Rectal smooth muscle tissue (tissue), 1 donor: Measurements from ENCODE around the gene DHX57.

ENCODE experiments used
- H3K27ac ChIP-seq: one replicate; pipeline ENCODE4 v1.7.0; 2013; ENCODE audit warnings: low read depth, low read length, inconsistent platforms
- H3K27me3 ChIP-seq: one replicate; pipeline ENCODE4 v1.7.0; 2013; ENCODE audit warnings: low read length; ENCODE audit not compliant: control insufficient read depth, insufficient read depth
- H3K36me3 ChIP-seq: one replicate; pipeline ENCODE4 v1.7.0; 2013; ENCODE audit warnings: low read length; ENCODE audit not compliant: control insufficient read depth, insufficient read depth
- H3K4me1 ChIP-seq: one replicate; pipeline ENCODE4 v1.7.0; 2013; ENCODE audit warnings: low read length; ENCODE audit not compliant: control insufficient read depth, insufficient read depth
- H3K4me3 ChIP-seq: one replicate; pipeline ENCODE4 v1.7.0; 2013; ENCODE audit warnings: low read length
- H3K9ac ChIP-seq: one replicate; pipeline ENCODE4 v1.7.0; 2013; ENCODE audit warnings: low read length

Gene DHX57, protein sequence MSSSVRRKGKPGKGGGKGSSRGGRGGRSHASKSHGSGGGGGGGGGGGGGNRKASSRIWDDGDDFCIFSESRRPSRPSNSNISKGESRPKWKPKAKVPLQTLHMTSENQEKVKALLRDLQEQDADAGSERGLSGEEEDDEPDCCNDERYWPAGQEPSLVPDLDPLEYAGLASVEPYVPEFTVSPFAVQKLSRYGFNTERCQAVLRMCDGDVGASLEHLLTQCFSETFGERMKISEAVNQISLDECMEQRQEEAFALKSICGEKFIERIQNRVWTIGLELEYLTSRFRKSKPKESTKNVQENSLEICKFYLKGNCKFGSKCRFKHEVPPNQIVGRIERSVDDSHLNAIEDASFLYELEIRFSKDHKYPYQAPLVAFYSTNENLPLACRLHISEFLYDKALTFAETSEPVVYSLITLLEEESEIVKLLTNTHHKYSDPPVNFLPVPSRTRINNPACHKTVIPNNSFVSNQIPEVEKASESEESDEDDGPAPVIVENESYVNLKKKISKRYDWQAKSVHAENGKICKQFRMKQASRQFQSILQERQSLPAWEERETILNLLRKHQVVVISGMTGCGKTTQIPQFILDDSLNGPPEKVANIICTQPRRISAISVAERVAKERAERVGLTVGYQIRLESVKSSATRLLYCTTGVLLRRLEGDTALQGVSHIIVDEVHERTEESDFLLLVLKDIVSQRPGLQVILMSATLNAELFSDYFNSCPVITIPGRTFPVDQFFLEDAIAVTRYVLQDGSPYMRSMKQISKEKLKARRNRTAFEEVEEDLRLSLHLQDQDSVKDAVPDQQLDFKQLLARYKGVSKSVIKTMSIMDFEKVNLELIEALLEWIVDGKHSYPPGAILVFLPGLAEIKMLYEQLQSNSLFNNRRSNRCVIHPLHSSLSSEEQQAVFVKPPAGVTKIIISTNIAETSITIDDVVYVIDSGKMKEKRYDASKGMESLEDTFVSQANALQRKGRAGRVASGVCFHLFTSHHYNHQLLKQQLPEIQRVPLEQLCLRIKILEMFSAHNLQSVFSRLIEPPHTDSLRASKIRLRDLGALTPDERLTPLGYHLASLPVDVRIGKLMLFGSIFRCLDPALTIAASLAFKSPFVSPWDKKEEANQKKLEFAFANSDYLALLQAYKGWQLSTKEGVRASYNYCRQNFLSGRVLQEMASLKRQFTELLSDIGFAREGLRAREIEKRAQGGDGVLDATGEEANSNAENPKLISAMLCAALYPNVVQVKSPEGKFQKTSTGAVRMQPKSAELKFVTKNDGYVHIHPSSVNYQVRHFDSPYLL (N-terminal part only)

DNA sequence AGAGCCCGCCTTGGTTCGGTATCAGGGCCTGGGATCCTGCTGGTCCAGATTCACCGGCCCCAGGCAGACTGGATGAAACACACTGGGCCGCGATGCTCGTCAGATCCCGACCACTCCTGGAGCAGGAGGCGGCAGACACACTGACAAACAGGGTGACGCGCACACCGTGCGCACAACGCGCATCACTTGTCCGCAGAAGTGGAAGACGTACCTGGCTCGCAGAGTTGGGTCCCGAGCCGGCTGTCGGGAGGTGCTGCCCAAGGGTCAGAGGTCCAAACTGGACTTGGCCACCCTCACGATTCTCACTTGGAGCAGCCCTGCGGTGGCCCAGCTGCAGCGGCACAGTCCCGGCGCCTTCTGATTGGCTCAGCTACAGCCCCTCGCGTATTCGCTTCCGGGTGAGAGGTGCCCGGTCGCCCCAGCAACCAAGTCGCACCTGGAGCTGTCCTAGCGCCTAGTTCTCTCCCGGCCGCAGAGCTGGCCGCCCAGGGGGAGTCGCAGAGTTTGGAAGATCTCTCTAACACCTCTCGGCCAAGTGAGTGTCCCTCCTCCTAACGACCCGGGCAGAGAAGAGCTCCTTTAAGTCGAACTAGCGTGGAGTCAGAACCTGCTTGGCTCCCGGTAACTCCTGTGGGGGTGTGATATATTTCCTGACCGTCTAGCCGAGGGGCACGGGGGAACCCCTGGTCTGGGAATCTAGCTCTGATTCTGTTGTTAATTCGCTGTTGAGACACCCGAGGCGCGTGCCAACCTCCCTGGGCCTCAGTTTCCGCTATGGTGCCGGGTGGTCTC lies at the start of gene DHX57, which contains the start of gene MORN2:
Gene DHX57 (minus strand): TSS at position 359 of the 792 bp plus-strand sequence. CDS start 7,529 bp downstream, outside the sequence.
Gene MORN2 (plus strand): TSS at position 401 of the 792 bp plus-strand sequence.
- no peaks in the 10 kb centered on the region for H3K27me3 ChIP-seq
- H3K4me3 ChIP-seq, result peak within 1 kb of the TSS; percentile 82
- peaks cover 4% of the 10 kb centered on the region for H3K4me1 ChIP-seq
- no peaks in the 10 kb centered on the region for H3K36me3 ChIP-seq
- peak within 1 kb of the TSS; percentile 25 for H3K9ac ChIP-seq
- peak within 1 kb of the TSS; percentile 65 for H3K27ac ChIP-seq

DNA sequence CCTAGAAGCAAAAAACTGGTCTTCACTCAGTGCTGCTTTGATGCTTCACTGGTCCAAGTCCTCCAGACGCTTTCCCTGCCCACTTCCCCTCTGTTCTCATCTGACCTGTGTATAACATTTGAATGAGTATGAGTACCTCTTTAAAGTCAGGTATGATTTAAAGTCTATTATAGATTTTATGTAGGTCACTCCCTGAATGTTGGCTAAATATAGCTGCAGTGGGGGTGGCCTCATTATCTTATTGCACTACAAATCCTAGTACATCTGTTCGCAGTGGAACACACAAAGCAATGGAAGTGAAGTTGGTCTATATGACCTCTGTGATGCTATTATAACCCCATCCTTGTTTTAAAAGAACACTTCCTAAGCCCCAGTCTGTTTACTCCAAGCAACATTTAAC lies 47.2 kb upstream of the DHX57 start:
- no peaks in the 10 kb centered on the region for H3K27me3 ChIP-seq
- no peak overlapping the region for H3K9ac ChIP-seq
- H3K27ac ChIP-seq, result no peak overlapping the region
- H3K36me3 ChIP-seq, result no peaks in the 10 kb centered on the region
- no peak overlapping the region for H3K4me3 ChIP-seq
- no peaks in the 10 kb centered on the region for H3K4me1 ChIP-seq

DNA sequence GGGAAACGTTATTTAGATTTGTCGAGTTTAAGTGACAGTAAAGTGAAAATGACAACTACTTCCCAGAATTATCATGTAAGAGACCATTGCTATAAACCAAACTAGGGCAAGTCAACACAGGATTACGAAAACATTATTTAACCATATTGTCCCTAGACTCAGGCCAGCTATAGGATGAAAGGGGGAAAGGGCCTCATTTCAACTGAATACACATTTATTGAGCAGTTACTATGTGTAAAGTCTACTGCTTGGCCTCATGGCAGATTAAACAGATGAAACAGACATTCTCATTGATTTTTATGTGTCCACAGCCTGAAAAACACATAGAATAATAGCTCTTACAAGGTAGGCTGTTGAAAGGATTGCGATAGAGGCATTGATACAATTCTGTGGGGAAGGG lies 46.7 kb upstream of the DHX57 start:
- H3K36me3 ChIP-seq, result no peaks in the 10 kb centered on the region
- no peak overlapping the region for H3K4me3 ChIP-seq

DNA sequence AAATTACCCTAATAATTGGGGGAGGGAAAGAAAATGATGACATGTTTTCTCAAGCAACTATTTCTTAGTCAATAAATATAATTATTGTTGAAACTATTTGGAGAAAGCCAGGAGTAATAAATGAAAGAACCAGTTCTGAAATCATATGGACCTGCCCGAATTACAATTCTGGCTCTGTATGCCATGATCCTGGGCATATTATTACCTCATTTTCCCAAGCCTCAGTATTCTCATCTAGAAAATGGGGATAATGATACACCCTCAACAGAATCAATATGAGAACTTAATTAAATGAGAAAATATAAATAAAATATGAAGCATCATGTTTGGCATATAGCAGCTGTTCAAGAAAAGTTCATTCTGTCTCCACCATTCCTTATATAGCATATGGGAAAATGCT lies 36.9 kb upstream of the DHX57 start:
- no peak overlapping the region for H3K27ac ChIP-seq
- H3K27me3 ChIP-seq, result no peaks in the 10 kb centered on the region
- no peaks in the 10 kb centered on the region for H3K36me3 ChIP-seq
- no peak overlapping the region for H3K9ac ChIP-seq
- H3K4me3 ChIP-seq, result no peak overlapping the region
- no peaks in the 10 kb centered on the region for H3K4me1 ChIP-seq

More for the DNA sequence above, 46.7 kb upstream of the DHX57 start:
- H3K4me1 ChIP-seq, result no peaks in the 10 kb centered on the region
- H3K27ac ChIP-seq, result no peak overlapping the region
- no peaks in the 10 kb centered on the region for H3K27me3 ChIP-seq
- no peak overlapping the region for H3K9ac ChIP-seq

DNA sequence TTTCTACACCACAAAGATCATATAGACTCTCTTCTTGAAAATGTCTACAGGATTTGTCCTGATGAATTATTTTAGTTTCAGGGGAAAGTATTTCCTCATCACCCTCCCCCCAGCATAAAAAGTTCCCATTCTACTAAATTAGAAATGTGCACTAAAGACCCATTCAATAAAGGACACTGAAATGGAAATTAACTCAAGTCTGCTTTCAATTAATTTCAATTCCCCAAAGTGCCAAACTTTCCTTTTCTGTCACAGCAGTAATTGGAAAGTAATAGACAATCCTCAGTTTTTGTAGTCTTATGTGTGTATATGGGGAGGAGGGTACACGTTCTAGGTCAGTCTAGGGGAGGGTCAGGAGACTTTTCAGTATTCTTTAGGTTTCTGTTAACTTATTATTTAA lies 35.5 kb upstream of the DHX57 start:
- Histone ChIP-seq H3K27me3 (no peaks in the 10 kb centered on the region), H3K36me3 (no peaks in the 10 kb centered on the region), H3K4me1 (no peaks in the 10 kb centered on the region), H3K4me3 (no peak overlapping the region), H3K27ac (no peak overlapping the region), H3K9ac (no peak overlapping the region)

DNA sequence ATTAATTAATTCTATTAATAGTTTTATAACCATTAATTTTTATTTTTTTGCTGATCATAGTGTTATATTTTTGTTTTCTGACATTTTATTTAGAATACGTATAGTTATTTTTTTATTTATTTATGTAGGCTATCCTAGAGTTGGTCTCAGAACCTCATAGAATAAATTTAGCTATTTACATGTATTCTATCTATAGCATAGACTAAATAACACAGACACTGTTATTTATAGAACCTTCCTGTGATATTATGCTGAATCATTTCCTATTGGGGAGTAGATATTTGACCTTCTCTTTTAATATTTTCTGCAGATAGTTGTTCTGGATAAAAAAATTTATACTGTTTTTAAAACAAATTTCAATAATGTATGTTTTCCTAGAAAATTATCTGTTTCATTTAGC lies 34.1 kb upstream of the DHX57 start:
- H3K9ac ChIP-seq, result no peak overlapping the region
- H3K36me3 ChIP-seq, result no peaks in the 10 kb centered on the region
- no peaks in the 10 kb centered on the region for H3K4me1 ChIP-seq
- no peak overlapping the region for H3K4me3 ChIP-seq
- H3K27ac ChIP-seq, result no peak overlapping the region
- no peaks in the 10 kb centered on the region for H3K27me3 ChIP-seq

DNA sequence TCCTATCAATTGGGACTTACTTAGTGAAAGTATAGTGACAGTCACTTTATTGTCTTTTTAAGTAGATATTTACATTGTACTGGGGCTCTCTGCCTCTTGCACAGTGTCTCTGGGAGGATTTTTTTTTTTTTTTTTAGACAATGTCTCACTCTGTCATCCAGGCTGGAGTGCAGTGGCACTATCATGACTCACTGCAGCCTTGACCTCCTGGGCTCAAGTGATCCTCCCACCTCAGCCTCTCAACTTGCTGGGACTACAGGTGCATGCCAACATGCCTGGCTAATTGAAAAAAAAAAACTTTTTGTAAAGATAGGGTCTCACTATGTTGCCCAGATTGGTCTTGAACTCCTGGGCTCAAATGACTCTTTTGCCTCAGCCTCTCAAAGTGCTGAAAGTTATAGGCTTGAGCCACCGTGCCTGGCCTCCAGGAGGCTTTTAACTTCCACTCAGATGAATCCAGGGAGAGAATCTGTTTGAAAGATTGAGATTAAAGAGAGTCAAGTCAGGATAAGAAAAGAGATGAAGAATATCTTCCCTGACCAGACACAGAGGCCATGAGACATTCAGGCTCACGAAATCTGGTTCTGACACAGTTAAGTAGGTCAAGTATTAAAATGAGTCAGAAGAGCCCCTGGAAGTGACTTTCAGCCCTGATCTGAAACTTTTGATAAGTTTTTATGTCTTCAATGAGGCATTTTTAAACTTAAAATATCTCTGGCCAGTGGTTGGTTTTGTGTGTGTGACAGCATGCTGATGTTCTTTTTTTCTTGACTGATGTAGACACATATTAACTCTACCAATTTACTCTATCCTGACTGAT lies 32.2 kb upstream of the DHX57 start:
- Histone ChIP-seq H3K4me1 (no peaks in the 10 kb centered on the region), H3K36me3 (no peaks in the 10 kb centered on the region), H3K9ac (no peak overlapping the region), H3K27me3 (no peaks in the 10 kb centered on the region), H3K4me3 (no peak overlapping the region), H3K27ac (no peak overlapping the region)

DNA sequence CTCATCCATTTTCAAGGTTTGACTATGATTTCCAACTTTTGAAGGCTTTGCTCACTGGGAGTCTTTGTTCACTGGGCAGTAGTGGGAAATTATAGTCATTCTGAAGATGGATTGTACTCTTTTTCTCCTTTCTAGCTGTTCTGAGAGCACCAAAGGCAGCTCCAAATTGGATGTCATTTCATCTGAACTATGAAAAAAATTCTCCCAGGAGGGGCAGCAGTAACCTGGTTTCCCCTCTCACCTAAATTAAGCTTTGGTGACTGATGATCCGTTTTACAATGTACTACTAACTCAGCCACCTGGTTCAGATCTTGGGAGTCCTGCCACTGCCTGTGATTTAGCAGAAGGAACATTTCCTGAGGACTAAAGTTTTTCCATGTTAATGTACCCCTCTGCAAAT lies 31.5 kb upstream of the DHX57 start:
- Histone ChIP-seq H3K4me1 (no peaks in the 10 kb centered on the region), H3K27me3 (no peaks in the 10 kb centered on the region), H3K27ac (no peak overlapping the region)

DNA sequence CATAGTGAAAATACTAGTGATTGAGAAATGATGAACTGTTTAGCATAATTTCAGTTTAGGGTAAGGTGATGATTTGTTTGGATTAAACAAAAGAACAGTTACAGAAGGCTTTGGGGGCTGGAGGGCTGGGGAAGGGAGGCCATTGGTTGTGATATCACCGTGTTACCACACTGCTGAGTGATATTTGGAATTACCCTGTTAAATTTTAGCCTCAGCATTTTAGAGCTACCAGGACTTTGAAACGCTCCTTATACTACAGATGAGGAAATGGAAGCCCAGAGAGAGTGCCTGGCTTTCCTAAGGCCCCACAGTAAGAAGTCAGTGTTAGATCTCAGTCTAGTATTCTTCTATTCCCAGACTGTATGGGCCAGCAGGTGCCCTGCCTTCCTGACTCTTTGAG lies 29.5 kb upstream of the DHX57 start:
- Histone ChIP-seq H3K4me1 (no peaks in the 10 kb centered on the region), H3K27ac (no peak overlapping the region), H3K27me3 (no peaks in the 10 kb centered on the region), H3K4me3 (no peak overlapping the region), H3K36me3 (no peaks in the 10 kb centered on the region), H3K9ac (no peak overlapping the region)

More for the DNA sequence above, 31.5 kb upstream of the DHX57 start:
- Histone ChIP-seq H3K36me3 (no peaks in the 10 kb centered on the region), H3K9ac (no peak overlapping the region), H3K4me3 (no peak overlapping the region)

DNA sequence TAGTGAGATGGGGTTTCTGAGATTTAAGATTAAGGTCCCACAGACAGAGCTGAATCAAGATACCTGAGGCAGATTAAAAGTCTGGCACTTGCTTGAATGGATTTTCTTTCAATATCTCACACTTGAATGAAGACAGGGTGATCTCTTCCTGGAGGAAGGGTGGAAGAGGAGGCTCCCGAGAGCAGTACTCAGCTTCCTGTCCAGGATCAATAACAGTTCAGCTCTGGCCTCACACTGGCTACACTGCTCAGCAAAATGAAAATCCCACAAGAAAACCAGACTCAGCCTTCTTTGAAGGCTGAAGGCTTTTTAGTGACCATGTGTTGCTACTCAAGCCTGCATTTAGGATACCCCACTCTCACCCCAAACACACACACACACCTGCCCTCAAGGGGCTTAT lies 25.0 kb upstream of the DHX57 start:
- H3K27me3 ChIP-seq, result no peaks in the 10 kb centered on the region
- H3K4me1 ChIP-seq, result no peaks in the 10 kb centered on the region
- no peaks in the 10 kb centered on the region for H3K36me3 ChIP-seq
- H3K4me3 ChIP-seq, result no peak overlapping the region
- no peak overlapping the region for H3K9ac ChIP-seq
- H3K27ac ChIP-seq, result no peak overlapping the region

DNA sequence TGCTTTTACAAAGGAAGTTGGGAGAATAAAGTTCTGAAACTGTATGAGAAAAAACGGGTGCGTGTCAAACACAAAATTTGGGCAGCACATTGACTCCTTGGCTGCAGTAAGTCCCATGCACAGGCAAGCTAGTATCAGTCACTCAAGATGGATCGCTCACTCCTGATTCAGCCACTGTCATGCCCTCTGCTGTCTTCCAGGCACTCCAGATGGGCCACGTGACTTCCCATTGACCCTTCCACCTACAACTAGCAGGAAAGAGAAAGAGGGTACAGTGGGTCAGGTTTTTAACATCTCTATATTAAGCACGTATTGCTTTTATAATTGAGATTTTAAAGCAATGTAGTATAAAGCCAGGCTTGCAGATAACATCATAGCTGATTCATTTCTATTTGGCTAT lies 22.5 kb upstream of the DHX57 start:
- Histone ChIP-seq H3K36me3 (no peaks in the 10 kb centered on the region), H3K4me3 (no peak overlapping the region), H3K27me3 (no peaks in the 10 kb centered on the region), H3K27ac (no peak overlapping the region), H3K4me1 (no peaks in the 10 kb centered on the region), H3K9ac (no peak overlapping the region)
